ENCODE measurements around the gene SLC25A19. TPM values are rescaled to one million over a fixed set of nuclear protein-coding genes. Genes with fewer than 3 reads are reported as not detected.

Gene SLC25A19
- total RNA-seq, 1 donor from 2014 or later: 17.8 TPM

DNA sequence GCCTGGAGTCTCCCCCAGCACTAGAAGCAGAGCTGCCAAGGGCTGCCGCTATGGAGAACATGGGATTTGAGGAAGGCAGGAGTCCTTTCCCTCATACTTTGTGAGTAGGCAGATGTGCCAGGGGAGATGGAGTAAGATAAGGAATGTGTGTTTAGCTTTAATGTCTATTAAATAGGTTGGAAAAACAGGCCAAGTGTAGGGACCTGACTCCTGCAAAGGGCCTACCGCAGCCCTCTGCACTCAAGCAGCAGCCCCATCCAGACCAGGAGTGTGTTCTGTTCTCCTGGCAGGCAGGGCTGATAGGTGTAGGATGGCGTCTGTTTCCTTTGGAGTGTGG lies 16.4 kb downstream of the SLC25A19 start:
- Mint-ChIP-seq H3K4me3 (peak overlapping the region; percentile 72), H3K9me3 (no peaks in the 10 kb centered on the region), H3K27me3 (peaks cover 3% of the 10 kb centered on the region), H3K36me3 (peaks cover 2% of the 10 kb centered on the region), H3K27ac (no peak overlapping the region), H3K4me1 (ENCODE audit: unreplicated experiment) (peaks cover 19% of the 10 kb centered on the region)
- TF ChIP-seq, protein P1, sequence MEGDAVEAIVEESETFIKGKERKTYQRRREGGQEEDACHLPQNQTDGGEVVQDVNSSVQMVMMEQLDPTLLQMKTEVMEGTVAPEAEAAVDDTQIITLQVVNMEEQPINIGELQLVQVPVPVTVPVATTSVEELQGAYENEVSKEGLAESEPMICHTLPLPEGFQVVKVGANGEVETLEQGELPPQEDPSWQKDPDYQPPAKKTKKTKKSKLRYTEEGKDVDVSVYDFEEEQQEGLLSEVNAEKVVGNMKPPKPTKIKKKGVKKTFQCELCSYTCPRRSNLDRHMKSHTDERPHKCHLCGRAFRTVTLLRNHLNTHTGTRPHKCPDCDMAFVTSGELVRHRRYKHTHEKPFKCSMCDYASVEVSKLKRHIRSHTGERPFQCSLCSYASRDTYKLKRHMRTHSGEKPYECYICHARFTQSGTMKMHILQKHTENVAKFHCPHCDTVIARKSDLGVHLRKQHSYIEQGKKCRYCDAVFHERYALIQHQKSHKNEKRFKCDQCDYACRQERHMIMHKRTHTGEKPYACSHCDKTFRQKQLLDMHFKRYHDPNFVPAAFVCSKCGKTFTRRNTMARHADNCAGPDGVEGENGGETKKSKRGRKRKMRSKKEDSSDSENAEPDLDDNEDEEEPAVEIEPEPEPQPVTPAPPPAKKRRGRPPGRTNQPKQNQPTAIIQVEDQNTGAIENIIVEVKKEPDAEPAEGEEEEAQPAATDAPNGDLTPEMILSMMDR (conservative IDR thresholded peaks at IDR 0.05): no peak
- no peak for DNase-seq (ENCODE audit: extremely low spot score, unreplicated experiment)

DNA sequence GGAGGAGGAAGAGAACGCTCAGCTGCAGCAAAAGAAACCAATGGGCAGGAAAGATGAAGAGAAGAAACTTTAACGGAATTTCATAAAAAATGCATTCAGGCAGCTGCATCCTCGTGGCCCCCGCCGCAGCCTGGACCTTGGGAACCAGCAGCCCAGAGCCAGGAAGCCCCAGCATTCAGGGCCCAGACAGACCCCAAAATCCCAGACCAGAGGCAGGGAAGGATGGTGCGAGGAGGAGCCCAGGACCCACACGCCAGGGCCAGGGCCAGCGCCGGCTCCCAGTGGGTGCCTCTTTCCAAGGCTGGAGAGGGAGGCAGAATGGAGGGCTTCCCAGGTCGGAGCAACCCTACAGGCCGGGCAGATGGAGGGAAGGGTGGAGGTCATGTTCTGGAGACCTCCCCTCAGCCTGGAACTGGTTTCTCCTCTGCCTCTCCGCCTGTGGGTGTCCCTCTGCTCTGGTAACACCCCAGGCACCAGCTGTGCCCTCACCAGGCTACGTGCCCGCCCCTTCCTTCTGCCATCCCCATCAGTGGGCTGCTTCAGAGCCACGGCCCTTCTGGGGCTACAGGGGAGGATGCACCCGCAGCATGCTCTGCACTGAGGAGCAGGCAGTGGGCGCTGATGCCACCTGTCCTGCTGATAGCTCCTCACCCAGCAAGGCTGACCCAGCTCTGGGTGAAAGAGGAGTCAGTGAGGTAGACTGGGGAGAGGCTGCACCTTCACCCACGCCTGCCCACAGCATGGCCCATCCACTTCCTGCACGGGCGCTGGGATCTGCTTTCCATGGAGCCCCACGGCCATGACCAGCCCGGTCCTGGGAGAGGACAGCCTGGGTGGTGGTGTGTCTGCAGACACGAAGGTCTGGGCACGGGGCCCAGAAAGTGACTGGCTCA lies 17.0 kb downstream of the SLC25A19 start:
- no peaks in the 10 kb centered on the region for H3K9me3 Mint-ChIP-seq
- H3K27ac Mint-ChIP-seq: peak overlapping the region; percentile 70
- no peak for DNase-seq (ENCODE audit: extremely low spot score, unreplicated experiment)
- H3K4me3 Mint-ChIP-seq: peak overlapping the region; percentile 74
- H3K36me3 Mint-ChIP-seq: no peaks in the 10 kb centered on the region
- peaks cover 3% of the 10 kb centered on the region for H3K27me3 Mint-ChIP-seq
- H3K4me1 Mint-ChIP-seq (ENCODE audit: unreplicated experiment): peaks cover 21% of the 10 kb centered on the region
- TF ChIP-seq, protein P1 (conservative IDR thresholded peaks at IDR 0.05): no peak

DNA sequence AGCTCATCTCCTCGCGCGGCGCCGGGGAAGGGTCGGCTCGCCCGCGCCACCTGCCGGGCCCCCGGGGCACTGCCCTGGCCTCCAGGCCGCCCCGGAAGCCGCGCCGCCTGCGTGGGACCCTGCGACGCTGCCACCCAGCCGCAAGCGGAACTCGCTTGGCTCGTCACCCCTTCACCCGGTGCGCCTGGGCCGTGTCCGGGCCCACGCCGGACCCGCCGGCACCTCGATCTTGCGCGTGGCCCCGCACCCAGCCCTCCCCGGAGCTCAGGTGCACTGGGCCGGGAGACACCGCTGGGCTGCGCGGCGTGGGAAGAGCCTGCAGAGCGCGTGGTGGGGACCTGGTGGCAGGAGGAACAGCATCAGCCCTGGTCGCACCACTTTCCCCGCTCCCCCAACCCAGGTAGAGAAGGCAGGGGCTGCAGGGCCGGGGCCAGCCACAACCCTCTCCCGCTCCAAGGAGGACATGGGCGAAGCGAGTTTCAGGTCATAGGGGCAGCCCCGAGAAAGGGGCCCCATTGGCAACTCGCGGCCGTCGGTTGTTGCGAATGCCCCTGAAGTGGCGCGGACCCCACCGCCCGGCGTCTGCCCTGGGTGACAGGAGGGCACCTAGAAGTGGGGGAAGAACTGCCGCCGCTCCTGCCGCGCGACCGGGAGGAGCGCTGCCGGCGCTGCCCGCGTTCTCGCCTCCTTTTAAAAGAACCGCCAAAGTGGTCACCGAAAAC lies 17.8 kb downstream of the SLC25A19 start:
- H3K4me3 Mint-ChIP-seq: peak overlapping the region; percentile 74
- DNase-seq (ENCODE audit: extremely low spot score, unreplicated experiment): peak; percentile 91
- TF ChIP-seq, protein P1 (conservative IDR thresholded peaks at IDR 0.05): peak; percentile 80
- peaks cover 3% of the 10 kb centered on the region for H3K27me3 Mint-ChIP-seq
- H3K36me3 Mint-ChIP-seq: no peaks in the 10 kb centered on the region
- H3K27ac Mint-ChIP-seq: peak overlapping the region; percentile 70
- H3K4me1 Mint-ChIP-seq (ENCODE audit: unreplicated experiment): peaks cover 21% of the 10 kb centered on the region
- no peaks in the 10 kb centered on the region for H3K9me3 Mint-ChIP-seq

DNA sequence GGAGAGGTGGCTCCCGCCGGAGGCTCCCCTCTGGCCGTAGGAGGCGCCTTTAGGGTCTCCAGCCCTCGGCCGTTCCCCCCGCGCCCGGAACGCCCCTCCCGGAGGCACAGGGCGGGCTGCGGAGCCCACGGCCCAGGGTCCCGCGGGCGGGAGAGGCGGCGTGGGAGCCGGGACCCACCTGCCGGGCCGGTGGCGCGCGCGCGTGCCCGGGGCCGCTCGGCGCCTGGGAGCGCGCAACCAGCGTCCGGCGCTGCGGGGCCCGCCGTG lies 18.3 kb downstream of the SLC25A19 start, which contains the start of gene MIF4GD:
Gene MIF4GD (minus strand): TSS at position 266 of the 267 bp plus-strand sequence. CDS start 1,036 bp downstream, outside the sequence.
- Mint-ChIP-seq H3K36me3 (no peaks in the 10 kb centered on the region), H3K27ac (peak within 1 kb of the TSS; percentile 89), H3K4me3 (peak within 1 kb of the TSS; percentile 89), H3K27me3 (peaks cover 3% of the 10 kb centered on the region), H3K9me3 (no peaks in the 10 kb centered on the region), H3K4me1 (ENCODE audit: unreplicated experiment) (peaks cover 21% of the 10 kb centered on the region)
- DNase-seq (ENCODE audit: extremely low spot score, unreplicated experiment): no peak
- TF ChIP-seq, protein P1 (conservative IDR thresholded peaks at IDR 0.05): no peak

DNA sequence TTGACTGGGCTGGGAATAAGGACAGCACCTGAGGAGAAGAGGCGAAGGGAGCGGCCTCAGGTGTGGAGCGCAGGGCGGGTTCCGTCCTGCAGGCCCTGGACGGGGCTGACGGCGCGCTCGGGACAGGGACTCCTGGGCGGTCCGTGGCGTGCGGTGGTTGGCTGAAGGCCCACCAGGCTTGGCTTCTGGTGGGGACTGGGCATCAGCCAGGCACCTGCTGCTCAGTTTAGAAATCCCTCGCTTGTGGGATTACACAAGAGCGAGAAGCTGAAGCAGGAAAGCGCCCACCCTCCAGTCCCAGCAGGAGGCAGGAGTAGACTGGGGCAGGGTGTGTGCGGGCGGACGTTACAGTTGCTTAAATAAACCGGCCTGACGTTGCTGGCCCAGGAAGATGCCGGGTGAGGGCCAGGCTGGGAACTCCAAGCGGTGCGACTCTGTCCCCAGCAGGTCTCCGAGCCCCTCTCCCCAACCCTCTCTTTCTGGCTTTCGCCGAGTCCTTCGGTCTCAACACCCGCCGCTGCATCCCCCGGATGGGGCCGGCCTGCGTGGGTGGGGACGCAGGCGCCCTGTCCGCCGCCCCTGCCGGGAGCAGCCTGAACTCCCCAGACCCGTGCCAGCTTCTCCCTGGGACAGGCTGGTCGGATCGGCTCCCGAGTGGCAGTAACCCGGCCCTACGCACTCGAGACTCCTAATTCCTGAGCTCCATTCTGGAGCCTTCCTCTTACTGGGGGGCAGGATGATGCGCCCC lies 18.8 kb downstream of the SLC25A19 start:
- no peaks in the 10 kb centered on the region for H3K36me3 Mint-ChIP-seq
- peaks cover 3% of the 10 kb centered on the region for H3K27me3 Mint-ChIP-seq
- H3K9me3 Mint-ChIP-seq: no peaks in the 10 kb centered on the region
- TF ChIP-seq, protein P1 (conservative IDR thresholded peaks at IDR 0.05): peak; percentile 39
- DNase-seq (ENCODE audit: extremely low spot score, unreplicated experiment): peak; percentile 75
- peaks cover 21% of the 10 kb centered on the region for H3K4me1 Mint-ChIP-seq (ENCODE audit: unreplicated experiment)
- H3K4me3 Mint-ChIP-seq: peak overlapping the region; percentile 89
- peak overlapping the region; percentile 89 for H3K27ac Mint-ChIP-seq

All from type B pancreatic cell (in vitro differentiated cells).